GM18499 (cell line): ENCODE results near the gene PARD3.
"Not testable (repeated sequence)": the region's sequence is repeated elsewhere in the genome, so short reads cannot be mapped to it uniquely, and the experiment has no call there.

Source experiments
- ATAC-seq: cut with Tn5 transposase; IDR thresholded peaks from one replicate; pipeline ENCODE4 v1.9.1; 2021; ENCODE audit warnings: moderate number of reproducible peaks; ENCODE audit not compliant: insufficient read depth, unreplicated experiment

Gene PARD3

GRCh38 chr10:34088208-34088794, 726.8 kb downstream of the PARD3 start:
- no peak for ATAC-seq

- no peak for ATAC-seq
Measured at GRCh38 chr10:34087095-34087418, 728.0 kb downstream of the PARD3 start.

GRCh38 chr10:34083567-34083966, 731.5 kb downstream of the PARD3 start:
- no peak for ATAC-seq

- ATAC-seq, result no peak
Measured at GRCh38 chr10:34081948-34082347, 733.1 kb downstream of the PARD3 start.

GRCh38 chr10:34081347-34081743, 733.8 kb downstream of the PARD3 start:
- ATAC-seq, result no peak

GRCh38 chr10:34080485-34081346, 734.4 kb downstream of the PARD3 start:
- ATAC-seq, result no peak

- no peak for ATAC-seq
Measured at GRCh38 chr10:34079702-34080484, 735.2 kb downstream of the PARD3 start.

- ATAC-seq, result no peak
Measured at GRCh38 chr10:34078745-34079470, 736.2 kb downstream of the PARD3 start.

- no peak for ATAC-seq
Measured at GRCh38 chr10:34078017-34078744, 736.9 kb downstream of the PARD3 start.

GRCh38 chr10:34076443-34076842, 738.7 kb downstream of the PARD3 start:
- no peak for ATAC-seq

GRCh38 chr10:34075254-34075926, 739.7 kb downstream of the PARD3 start:
- no peak for ATAC-seq

- ATAC-seq, result no peak
Measured at GRCh38 chr10:34074051-34074450, 741.0 kb downstream of the PARD3 start.

- not testable (repeated sequence) for ATAC-seq
Measured at GRCh38 chr10:34067741-34068140, 747.4 kb downstream of the PARD3 start.

GRCh38 chr10:34063592-34063991, 751.5 kb downstream of the PARD3 start:
- ATAC-seq, result no peak

- ATAC-seq, result no peak
Measured at GRCh38 chr10:34061841-34062240, 753.3 kb downstream of the PARD3 start.
